PC-3 (cell line): ENCODE results near the gene OR2A2.

Source experiments
- CTCF ChIP-seq: fragments of 300-600 bp; sonication (generic); conservative IDR thresholded peaks from 2 replicates; pipeline ENCODE4 v1.5.1; 2017; ENCODE audit warnings: antibody characterized with exemption, low read depth, mild to moderate bottlenecking, low read length
- EZH2 ChIP-seq: fragments of 300-600 bp; sonication (generic); IDR thresholded peaks from one replicate; pipeline ENCODE4 v1.6.1; 2017; ENCODE audit warnings: antibody characterized with exemption, mild to moderate bottlenecking, low read length; ENCODE audit not compliant: unreplicated experiment

DNA sequence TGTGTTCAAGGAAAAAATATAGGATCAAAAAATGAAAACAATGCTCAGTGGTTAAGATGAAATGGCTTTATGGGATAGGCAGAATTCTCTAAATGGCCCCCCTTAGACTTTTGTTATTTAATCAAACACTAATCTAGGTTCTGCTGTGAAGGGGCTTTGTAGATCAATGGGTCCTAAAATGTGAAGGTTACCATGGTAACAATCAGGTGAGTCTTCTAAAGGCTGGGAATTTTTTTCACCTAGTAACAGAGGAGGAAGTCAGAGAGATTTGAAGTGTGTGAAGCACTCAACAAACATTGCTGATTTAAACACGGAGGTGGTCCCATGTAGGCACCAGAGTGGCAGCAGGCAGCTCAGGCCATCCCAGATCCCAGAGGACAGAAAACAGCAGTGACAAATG is 24.7 kb downstream of the OR2A2 start:
- TF ChIP-seq CTCF, result no peak
- TF ChIP-seq EZH2, result no peak
